SK-N-SH (cell line): ENCODE results near the gene EPB41L2.

ENCODE experiments used
- CTCF ChIP-seq: fragments of 200-600 bp; sonication (generic); IDR thresholded peaks from 2 replicates; pipeline ENCODE4 v1.6.1; 2017; ENCODE audit warnings: antibody characterized with exemption, mild to moderate bottlenecking, moderate library complexity
- ELF1 ChIP-seq: IDR thresholded peaks from 2 replicates; pipeline ENCODE4 v1.4.0; 2012
- NFIC ChIP-seq: IDR thresholded peaks from 2 replicates; pipeline ENCODE4 v1.4.0; 2012; ENCODE audit warnings: borderline replicate concordance
- RAD21 ChIP-seq: IDR thresholded peaks from 2 replicates; pipeline ENCODE4 v1.6.1; 2012; ENCODE audit warnings: mild to moderate bottlenecking, low read length
- REST ChIP-seq: IDR thresholded peaks from 2 replicates; pipeline ENCODE4 v1.6.1; 2012; ENCODE audit warnings: mild to moderate bottlenecking, low read depth, low read length, moderate library complexity
- USF1 ChIP-seq: IDR thresholded peaks from 2 replicates; pipeline ENCODE4 v1.4.0; 2012; ENCODE audit warnings: low read depth, borderline replicate concordance

GRCh38 chr6:130959951-130960350 is 103.1 kb downstream of the EPB41L2 start:
- no peak for TF ChIP-seq NFIC
- no peak for TF ChIP-seq REST
- no peak for TF ChIP-seq CTCF
- no peak for TF ChIP-seq USF1
- no peak for TF ChIP-seq ELF1
- no peak for TF ChIP-seq RAD21
